NCI-H2107 treated with DMSO at 0.1 percent for 48 hours (cell line): ENCODE data around the gene CCSER2.
A peak's percentile ranks its signal among the peaks of the same experiment; 100 is the strongest.
"Not testable (repeated sequence)": the region's sequence is repeated elsewhere in the genome, so short reads cannot be mapped to it uniquely, and the experiment has no call there.

ENCODE experiments used
- DNase-seq: peaks from one replicate; lab custom pipeline; 2025; ENCODE audit not compliant: unreplicated experiment; lab: John Stamatoyannopoulos, UW

CCSER2 gene, protein sequence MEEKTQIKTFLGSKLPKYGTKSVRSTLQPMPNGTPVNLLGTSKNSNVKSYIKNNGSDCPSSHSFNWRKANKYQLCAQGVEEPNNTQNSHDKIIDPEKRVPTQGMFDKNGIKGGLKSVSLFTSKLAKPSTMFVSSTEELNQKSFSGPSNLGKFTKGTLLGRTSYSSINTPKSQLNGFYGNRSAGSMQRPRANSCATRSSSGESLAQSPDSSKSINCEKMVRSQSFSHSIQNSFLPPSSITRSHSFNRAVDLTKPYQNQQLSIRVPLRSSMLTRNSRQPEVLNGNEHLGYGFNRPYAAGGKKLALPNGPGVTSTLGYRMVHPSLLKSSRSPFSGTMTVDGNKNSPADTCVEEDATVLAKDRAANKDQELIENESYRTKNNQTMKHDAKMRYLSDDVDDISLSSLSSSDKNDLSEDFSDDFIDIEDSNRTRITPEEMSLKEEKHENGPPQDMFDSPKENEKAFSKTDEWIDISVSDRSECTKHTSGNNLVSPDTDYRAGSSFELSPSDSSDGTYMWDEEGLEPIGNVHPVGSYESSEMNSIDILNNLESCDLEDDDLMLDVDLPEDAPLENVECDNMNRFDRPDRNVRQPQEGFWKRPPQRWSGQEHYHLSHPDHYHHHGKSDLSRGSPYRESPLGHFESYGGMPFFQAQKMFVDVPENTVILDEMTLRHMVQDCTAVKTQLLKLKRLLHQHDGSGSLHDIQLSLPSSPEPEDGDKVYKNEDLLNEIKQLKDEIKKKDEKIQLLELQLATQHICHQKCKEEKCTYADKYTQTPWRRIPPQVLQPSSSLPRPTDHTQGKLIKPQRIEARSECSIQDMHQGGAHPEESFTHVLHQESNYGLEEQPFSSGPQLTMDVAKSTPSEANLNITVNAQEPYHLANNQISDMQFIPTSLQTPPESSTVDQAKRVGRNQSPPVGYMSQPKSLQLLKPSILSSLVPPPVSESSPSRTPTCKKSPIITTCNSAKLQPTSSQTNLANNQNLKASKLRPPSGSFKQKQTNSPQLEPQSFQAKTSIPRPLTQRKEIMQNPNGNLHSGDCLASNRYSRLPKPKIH

DNA sequence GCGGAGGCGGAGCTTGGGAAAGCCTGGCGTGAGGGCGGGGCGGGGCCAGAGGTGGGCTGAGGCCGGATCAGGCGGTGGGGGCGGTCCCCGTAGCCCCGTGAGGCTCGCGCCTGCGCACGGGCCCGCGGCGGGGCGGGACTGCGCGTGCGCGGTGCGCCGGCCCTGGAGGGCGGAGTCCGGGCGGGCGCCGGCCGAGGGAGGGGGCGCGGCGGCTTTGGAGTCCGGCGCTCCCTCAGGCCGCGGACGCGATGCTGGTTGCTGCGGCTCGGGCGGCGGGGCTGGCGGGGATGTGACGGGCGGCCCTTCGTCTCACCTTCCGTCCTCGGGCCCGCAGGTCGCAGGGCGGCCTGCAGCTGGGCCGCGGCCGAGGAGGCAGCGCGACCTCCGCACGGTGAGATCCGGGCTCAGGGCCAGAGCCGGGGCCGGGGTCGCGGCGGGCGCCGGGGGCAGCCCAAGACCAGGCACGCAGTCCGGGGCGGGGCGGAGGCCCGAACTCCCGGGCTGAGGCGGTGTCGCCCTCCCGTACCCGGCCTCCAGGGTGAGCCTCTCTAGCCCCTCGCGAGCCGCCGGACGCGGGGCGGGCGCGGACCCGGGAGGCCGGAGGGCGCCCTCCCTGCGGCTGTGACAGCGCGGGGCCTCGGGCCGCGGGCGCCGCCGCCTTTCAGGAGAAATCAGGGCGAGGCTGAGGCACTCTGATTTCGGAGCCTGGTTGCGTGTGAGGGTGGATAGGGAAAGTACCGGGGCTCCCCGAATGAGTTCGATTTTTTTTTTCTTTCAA, at the start of gene CCSER2:
Gene CCSER2, plus strand, starts transcription at position 172 of the 778 bp plus-strand sequence. CDS start 42,464 bp downstream, outside the sequence.
- DNase-seq, result peak; percentile 46

DNA sequence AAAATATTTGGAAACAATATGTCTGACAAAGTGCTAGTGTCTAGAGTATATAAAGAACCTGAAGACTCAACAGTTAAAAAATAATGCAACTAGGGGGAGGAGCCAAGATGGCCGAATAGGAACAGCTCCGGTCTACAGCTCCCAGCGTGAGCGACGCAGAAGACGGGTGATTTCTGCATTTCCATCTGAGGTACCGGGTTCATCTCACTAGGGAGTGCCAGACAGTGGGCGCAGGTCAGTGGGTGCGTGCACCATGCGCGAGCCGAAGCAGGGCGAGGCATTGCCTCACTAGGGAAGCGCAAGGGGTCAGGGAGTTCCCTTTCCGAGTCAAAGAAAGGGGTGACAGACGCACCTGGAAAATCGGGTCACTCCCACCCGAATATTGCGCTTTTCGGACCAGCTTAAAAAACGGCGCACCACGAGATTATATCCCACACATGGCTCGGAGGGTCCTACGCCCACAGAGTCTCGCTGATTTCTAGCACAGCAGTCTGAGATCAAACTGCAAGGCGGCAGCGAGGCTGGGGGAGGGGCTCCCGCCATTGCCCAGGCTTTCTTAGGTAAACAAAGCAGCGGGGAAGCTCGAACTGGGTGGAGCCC, 48.4 kb upstream of the CCSER2 start:
- not testable (repeated sequence) for DNase-seq

DNA sequence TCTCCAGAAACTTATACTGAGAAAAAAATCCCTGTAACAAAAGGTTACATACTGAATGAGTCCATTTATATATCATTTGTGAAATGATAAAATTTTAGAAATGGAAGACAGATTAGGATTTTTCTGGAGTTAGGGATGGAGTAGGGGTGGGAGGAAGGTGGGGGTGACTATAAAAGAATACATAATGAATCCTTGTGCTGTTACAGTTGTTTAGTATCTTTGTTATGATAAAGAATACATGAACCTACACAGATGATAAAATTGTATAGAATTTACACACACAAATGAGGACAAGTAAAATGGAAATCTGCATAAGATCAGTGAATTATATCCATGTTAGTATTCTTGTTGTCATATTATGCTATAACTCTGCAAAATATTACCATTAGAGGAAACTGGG, 41.7 kb upstream of the CCSER2 start:
- DNase-seq, result no peak

DNA sequence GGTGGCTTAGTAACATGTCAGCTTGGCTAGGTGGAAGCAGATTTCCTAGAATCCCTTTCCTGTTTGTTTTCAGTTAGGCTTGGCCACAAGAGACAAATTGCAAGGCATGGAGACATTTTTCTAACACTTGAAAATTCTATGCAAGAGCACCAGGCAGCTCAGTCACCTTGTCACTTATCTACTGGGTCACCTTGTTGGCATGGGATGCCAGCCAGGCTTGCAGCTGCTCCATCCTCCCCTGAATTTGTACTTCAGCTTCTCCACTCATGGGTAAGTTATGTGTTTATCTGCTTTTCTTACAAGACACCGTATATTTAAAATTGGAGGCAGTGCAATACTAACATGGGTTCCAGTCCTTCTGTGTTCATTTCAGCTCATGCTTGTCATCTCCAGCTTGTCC, 40.2 kb upstream of the CCSER2 start:
- no peak for DNase-seq

DNA sequence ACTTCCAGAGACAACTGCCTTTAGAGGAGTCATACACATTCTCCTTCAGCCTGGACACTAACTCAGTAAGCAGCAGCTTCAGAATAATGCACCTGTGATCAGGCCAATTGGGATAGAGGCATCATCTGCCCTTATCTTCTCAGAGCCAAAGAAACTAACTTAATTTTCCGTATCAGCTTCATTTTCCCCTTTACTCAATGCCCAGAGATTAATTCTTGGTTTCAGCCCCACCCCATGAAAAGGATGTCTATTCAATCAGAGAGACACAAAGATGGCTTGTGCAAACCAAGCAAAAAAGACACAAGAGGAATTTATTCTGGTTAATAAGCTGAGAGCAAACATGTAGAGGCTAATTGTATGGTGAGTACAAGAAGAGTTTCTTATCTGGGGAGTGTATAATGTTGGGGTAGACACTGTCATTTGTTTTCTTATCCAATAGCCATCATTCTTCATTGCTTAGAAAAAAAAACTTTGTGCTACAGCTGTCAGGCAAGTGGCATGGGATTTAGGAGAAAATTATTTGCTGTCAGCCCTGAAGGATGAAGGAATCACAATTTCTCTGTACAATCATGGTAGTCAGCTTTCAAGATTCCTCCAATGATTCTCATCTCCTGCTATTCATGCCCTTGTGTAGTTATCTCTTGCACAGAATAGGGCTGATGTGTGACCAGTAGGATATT, 38.7 kb upstream of the CCSER2 start:
- DNase-seq, result no peak

DNA sequence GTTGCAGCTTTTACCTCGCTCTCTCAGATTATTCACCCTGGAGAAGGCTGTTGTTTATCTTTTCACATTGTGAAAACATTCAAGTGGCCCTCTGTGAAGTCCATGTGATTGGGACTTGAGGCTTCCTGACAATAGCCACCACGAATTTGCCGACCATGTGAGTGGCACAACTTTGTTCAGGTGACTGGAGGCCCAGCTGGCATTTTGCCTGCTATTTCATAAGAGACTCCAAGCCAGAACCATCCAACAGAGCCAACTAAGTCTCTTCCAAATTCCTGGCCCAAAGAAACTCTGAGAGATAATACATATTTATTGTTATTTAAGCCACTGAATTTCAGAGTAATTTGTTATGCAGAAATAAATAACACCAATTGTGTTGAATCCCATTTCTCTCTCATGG, 38.2 kb upstream of the CCSER2 start:
- no peak for DNase-seq

DNA sequence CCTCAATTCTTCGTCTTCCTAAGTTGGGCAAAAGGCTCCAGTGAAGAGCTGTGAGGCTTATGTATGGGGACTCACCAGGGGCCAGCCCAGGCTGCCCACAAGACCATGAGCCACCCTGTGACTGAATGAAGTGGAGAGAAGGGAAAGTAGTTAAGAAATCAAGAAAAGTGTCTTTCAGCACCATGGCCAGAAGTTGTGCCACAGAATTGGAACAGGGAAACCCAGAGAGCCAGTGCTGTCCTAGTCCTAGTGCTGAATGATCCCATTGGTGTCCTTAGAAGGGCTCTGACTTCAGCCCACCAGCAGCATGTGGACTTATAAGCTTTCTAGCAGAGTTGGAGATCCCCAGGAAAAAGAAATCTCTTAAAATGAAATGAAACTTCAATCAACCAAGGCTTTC, 37.0 kb upstream of the CCSER2 start:
- no peak for DNase-seq

DNA sequence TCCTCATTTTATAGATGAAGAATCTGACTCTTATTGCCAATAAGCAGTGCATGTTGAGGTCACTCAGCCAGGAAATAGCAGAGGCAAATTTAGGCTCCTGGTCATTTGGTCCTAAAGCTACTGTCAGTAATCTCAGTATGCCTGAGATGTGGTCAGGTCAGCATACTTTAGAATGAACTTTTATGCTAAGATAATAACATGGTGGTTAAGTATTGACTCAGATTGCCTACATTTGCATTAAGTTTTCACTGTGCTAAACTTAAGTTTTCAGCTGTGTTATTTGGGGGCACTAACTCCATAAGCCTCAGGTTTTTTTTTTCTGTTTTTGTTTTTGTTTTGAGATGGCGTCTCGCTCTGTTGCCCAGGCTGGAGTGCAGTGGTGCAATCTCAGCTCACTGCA, 35.9 kb upstream of the CCSER2 start:
- no peak for DNase-seq

DNA sequence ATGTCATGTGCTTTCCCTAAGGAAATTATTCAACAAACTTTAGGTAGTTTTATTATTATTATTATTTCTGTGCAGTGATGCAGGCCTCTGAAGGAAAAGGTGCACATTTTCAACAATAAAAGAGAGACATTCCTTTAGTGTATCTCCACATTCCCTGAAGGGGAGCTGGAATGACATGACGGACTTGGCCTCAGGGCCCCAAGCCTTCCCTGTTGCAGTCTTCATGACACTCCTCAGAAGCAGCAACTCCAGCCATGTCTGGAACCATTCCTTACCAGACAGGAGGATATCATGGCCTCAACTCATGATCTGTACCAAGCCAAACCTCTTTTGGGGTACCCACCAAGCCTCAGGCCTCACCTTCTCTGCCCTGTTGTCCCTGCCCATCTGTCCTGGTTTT, 35.2 kb upstream of the CCSER2 start:
- DNase-seq, result no peak

DNA sequence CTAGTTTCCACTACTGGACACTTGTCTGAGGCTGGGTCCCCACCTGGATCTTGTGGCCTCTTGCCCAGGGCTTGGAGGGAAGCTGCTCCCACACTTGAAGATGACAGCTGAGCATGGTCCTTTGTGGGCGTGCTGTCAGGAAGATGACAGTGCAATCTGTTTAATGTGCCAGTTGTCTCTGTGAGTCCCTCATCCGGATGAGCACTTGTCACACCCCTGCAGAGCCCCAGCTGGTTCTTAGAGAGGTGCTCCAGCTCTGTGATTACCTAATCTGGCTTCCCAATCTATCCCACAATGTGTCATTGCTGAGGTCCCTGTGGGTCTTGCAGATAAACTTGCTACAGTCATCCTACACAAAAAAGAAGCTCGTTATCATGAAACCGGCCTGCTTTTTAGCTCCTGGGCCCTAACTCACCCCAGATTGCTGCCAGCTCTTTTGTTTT, 34.8 kb upstream of the CCSER2 start:
- DNase-seq, result no peak

DNA sequence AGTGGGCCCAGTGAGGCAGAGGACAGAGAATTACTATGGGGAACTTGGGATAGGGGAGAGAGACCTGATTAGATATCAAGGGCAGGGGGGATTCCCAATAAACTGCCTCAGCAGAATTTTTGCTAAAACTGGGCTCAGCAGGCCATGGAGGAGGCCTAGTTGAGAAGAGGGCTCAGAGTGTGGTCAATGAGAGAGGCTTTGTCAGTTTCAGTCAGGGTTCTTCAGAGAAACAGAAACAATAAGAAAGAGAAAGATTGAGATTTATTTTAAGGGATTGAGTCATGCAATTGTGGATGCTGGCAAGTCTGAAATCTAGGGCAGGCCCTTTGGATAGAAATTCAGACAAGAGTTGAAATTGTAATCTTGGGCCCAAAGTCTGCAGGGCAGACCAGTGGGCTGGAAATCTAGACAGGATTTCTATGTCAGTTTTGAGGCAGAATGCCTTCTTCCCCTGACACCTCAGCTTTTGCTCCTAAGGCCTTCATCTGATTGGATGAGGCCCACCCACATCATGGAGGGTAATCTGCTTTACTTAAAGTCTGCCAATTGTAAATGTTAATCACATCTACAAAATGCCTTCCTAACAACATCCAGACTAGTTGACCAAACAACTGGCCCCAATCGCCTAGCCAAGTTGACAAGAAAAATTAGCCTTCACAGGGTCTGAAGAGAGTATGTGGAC, 33.5 kb upstream of the CCSER2 start:
- DNase-seq, result no peak

DNA sequence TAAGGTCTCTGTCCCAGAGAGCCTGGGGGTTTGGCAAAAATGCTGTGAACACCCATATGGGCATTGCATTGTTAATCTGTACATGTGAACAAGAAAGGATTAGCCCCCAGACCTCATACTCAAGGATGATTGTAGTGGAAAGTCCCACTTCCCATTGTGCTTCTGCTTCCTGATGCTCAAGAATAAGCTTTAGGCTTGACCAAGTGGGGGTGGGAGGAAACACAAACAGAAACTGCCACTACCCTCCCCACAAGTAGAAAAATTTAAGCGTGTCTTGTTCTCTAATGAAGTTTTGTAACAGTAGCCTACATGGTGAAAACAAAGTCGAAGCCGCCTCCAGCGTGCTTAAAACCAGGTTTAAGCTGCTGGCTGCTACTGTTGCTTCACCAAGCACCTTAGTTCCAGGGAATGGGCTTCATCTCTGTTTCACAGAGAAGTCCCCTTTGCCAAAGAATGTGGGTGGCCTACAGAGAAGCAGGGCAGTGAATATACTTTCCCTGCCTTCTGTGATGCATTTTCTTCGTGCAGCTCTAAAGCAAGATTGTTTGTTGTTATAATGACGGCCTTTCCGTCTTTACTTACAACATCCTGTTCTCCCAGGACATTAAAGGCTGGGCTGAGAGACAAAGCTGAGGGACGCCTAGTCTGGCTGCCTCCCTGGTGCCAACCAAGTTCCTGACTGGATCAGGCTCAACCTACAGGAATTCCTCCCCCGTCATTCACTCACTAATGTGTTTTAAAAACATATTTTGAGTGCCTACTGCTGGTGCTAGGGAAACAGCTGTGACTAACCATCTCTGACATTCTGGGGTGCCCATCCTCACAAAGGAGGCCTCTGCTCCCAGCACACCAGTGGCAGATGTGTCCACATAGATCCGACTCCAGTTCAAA, 32.1 kb upstream of the CCSER2 start:
- DNase-seq, result no peak

DNA sequence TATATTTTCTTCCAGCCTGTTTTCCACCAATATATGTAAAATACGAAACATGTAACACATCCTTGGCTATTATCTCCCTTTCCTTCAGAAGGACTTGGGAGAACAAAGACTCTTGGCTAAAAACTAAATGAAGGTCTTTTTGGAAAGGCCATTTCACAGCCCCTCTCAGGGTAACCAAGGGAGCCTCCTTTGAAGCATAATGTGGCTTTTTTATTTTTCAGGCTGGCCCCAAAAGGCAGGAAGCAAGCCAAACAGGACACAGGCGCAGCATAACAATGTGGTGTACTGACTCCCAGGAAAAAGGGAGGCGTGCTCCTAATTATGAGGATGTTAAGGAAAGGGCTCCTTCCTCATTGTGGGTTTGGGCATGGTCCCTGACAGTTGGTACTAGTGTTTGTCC, 30.3 kb upstream of the CCSER2 start:
- DNase-seq, result no peak

DNA sequence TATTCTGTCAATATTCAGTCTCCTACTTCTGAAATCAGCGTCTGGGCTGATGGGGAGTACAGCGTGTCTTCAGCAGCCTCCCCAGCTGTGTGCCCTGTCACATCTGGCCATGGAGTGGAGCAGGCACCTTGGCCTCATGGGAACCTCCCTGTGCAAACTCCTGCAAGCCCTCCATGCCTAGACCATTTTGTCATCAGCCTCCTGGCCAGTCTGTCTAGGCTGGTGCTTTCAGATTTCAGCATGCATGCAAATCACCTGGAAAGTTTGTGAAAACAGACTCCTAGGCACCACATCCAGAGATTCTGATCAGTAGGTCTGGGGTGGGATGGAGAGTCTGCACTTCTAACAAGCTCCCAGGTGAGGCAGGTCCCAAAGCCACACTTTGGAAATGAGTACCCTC, 26.2 kb upstream of the CCSER2 start:
- DNase-seq, result no peak

DNA sequence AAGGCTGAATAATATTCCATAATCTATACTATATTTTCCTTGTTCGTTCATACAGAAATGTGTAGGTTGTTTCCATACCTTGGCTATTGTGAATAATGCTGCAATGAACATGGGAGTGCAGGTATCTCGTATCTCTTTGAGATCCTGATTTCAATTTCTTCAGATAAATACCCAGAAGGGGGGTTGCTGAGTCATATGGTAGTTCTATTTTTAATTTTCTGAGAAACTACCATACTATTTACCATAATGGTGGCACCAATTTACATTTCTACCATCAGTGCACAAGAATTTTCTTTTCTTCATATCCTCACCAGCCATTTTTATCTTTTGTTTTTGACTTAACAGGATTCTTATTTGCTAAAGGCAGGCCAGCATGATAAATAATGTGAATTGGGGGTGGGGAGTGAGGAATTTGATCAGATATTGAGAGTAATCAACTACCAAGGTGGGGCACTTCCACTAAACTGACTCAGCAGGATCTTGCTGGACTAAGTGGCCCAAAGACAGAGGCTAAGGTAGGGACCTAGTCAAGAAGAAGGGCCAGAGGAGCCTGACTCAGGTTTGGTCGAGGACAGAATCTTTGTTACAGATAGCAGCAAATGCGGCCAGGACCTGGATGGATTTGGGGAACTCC, 21.5 kb upstream of the CCSER2 start:
- no peak for DNase-seq

DNA sequence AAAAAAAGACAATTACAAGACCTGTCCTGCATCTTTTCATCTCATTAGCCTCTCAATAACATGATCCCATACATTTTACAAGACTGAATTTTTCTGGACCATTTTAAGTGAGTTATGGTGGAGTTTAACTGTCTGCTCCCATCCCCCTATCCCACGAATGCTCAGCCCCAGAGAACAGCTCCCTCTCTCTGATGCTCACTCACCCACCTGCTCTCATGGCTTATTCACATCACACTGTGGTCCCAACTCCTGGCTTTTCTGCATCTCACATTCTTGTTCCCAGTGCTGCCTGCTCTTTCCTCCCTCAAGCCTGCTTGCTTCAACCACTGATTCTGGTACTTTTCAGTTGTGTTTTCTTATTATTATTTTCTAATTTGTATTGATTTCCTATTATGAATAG, 20.4 kb upstream of the CCSER2 start:
- DNase-seq, result no peak

DNA sequence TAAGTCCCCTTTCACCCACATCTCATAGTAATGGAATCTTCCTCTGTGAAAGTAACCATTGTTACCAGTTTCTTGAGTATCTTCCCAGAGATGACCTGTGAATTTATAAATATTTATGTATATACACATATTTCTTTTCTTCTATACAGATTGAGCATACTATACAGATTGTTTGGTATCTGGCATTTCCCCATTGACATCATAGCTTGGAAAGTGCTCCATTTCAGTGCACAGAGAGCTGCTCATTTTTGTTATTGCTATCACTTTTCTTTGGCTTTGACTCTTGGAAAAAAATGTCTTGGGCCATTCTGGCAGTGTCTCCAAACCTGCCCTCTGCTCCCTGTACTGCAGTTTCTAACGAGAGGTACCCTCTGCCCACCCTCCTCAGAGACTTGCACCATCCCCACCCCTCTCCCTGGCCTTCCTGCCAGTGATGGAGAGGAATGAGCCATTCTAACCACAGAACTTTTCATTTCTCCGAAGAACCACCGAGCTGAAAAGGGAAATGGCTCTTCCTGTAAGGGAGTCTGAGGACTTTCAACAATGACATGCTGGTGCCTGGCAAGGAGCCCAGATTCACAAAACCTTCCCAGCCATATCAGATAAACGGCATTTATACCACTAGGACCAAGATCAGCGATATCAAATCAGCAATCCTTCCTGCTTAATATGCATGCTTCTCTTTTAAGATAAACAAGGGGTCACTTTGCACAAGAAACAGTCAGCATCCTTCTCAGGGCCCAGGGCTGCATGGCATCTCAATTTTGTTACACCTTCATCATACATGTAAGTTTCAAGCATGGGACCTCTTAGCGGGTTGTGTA, 19.7 kb upstream of the CCSER2 start:
- DNase-seq, result peak; percentile 54
